ENCODE results near the gene RPS19. TPM values are rescaled to one million over a fixed set of nuclear protein-coding genes. Genes with fewer than 3 reads are reported as not detected.
"Not testable (repeated sequence)": the region's sequence is repeated elsewhere in the genome, so short reads cannot be mapped to it uniquely, and the experiment has no call there.

RPS19 gene
- total RNA-seq, 2 donors from 2014 or later = 108 to 415 TPM

GRCh38 chr19:41912899-41913537, 53.0 kb downstream of the RPS19 start:
- peaks cover 10 to 19% of the 10 kb centered on the region in 2 donors for H3K27me3 ChIP-seq
- DNase-seq (ENCODE audit: low spot score) = no peak
- TF ChIP-seq, protein P1, sequence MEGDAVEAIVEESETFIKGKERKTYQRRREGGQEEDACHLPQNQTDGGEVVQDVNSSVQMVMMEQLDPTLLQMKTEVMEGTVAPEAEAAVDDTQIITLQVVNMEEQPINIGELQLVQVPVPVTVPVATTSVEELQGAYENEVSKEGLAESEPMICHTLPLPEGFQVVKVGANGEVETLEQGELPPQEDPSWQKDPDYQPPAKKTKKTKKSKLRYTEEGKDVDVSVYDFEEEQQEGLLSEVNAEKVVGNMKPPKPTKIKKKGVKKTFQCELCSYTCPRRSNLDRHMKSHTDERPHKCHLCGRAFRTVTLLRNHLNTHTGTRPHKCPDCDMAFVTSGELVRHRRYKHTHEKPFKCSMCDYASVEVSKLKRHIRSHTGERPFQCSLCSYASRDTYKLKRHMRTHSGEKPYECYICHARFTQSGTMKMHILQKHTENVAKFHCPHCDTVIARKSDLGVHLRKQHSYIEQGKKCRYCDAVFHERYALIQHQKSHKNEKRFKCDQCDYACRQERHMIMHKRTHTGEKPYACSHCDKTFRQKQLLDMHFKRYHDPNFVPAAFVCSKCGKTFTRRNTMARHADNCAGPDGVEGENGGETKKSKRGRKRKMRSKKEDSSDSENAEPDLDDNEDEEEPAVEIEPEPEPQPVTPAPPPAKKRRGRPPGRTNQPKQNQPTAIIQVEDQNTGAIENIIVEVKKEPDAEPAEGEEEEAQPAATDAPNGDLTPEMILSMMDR (IDR thresholded peaks at IDR 0.05) = no peak
- H3K27ac ChIP-seq = no peak overlapping the region
- no peaks in the 10 kb centered on the region for H3K9me3 ChIP-seq
- no peak overlapping the region for H3K4me3 ChIP-seq
- peaks cover 0 to 12% of the 10 kb centered on the region in 2 donors for H3K4me1 ChIP-seq
- H3K36me3 ChIP-seq = no peaks in the 10 kb centered on the region

DNA sequence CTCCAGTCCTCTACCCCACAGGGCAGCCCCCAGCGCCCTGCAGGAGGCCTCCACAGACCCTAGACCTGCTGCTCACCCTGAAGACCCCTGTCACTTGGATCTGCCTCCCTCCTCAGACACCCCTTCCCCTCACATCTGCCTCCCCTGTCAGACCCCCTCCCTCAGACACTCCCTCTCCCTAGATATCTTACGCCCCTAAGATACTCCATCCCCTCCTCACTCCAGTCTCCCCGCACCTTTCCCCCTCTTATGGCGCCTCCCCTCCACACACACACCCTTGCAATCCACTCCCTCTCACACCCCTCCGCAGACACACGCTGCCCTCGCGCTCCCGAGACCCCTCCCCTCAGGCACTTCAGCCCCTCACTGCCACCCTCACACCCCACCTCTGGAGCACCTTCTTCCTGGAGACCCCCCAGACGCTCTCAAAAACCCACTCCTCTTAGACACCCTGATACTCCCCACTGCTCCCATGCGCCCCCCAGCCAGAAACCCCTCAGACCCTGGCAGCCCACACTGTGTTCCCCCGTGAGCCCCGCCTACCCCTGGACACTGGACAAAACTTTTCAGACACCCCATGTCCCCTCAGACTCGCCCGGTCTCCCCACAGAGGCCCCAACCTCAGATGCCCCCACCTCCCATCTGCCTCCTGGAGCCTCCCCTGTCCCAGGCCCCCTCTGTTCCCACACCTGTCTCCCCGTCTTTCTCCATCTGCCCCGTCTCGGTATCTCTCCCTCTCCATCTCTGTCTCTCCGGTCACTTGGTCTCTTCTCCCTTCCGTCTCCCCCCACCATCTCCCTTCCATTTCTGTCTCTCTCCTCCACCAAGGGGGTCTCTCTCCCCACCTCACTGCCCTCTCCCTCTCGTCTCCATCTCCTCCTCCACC, 53.7 kb downstream of the RPS19 start:
- H3K27me3 ChIP-seq = peaks cover 13 to 19% of the 10 kb centered on the region in 2 donors

DNA sequence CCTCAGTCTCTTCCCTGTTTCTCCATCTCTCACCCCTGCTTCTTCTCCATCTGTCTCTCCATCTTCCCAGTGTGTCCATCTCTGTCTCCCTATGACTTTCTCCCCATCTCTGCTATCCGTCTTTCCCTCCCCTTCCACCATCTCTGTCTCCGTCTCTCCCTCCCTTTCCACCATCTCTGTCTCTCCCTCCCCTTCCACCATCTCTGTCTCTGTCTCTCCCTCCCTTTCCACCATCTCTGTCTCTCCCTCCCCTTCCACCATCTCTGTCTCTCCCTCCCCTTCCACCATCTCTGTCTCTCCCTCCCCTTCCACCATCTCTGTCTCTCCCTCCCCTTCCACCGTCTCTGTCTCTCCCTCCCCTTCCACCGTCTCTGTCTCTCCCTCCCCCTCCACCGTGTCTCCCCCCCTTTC, 54.4 kb downstream of the RPS19 start:
- DNase-seq (ENCODE audit: low spot score); H3K9me3 ChIP-seq: not testable (repeated sequence)
- peaks cover 16 to 19% of the 10 kb centered on the region in 2 donors for H3K27me3 ChIP-seq

More for the DNA sequence above, 53.7 kb downstream of the RPS19 start:
- Histone ChIP-seq H3K4me3 (no peak overlapping the region), H3K27ac (no peak overlapping the region), H3K9me3 (no peaks in the 10 kb centered on the region), H3K4me1 (peaks cover 0 to 12% of the 10 kb centered on the region in 2 donors), H3K36me3 (no peaks in the 10 kb centered on the region)
- no peak for DNase-seq (ENCODE audit: low spot score)
- TF ChIP-seq, protein P1 (IDR thresholded peaks at IDR 0.05) = no peak

DNA sequence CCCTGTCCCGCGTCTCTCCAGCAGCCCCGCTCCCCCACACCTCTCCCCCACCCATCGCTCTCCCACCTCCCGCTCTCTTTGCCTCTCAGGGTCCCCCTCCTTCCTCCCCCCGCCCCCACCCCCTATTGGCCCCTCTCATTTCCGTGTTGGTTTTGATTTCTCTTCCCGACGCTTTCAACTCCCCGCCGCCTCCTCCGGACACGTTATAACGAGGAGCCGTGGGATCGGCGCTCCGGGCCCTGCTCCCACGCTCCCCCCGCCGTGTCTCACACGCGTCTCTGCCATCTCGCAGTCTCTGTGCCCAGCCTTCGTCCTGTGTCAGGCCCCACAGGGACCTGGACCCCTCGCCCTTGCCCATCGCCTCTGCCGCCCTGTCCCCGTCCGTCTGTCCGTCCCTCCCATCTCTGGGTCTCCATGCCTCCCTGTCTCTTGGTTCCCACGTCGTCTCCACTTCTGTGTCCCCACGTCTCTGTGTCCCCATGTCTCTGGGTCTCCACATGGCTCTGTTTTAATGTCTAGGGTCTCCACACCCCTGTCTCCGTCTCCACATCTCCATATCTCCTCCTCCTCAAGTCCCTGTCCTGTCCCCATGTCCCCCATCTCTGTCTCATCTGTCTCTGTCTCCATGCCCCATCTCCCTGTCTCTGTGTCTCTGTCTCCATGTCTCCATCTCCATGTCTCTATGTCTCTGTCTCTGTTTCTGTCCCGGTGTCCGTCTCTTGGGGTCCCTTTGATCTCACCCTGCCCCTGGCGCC, 55.1 kb downstream of the RPS19 start:
- H3K4me3 ChIP-seq = no peak overlapping the region
- TF ChIP-seq, protein P1 (IDR thresholded peaks at IDR 0.05) = no peak
- no peaks in the 10 kb centered on the region for H3K36me3 ChIP-seq
- no peak for DNase-seq (ENCODE audit: low spot score)
- H3K4me1 ChIP-seq = peaks cover 0 to 12% of the 10 kb centered on the region in 2 donors
- no peaks in the 10 kb centered on the region for H3K9me3 ChIP-seq
- H3K27me3 ChIP-seq = peaks cover 16 to 19% of the 10 kb centered on the region in 2 donors
- H3K27ac ChIP-seq = no peak overlapping the region

More for the DNA sequence above, 54.4 kb downstream of the RPS19 start:
- H3K36me3 ChIP-seq, H3K4me3 ChIP-seq, H3K27ac ChIP-seq: not testable (repeated sequence)
- H3K4me1 ChIP-seq = peaks cover 0 to 12% of the 10 kb centered on the region in 2 donors

GRCh38 chr19:41915776-41916414, 55.8 kb downstream of the RPS19 start:
- DNase-seq (ENCODE audit: low spot score) = no peak
- Histone ChIP-seq H3K4me1 (peaks cover 0 to 12% of the 10 kb centered on the region in 2 donors), H3K9me3 (no peaks in the 10 kb centered on the region), H3K4me3 (no peak overlapping the region), H3K27me3 (peaks cover 16 to 19% of the 10 kb centered on the region in 2 donors), H3K27ac (no peak overlapping the region), H3K36me3 (no peaks in the 10 kb centered on the region)
- TF ChIP-seq, protein P1 (IDR thresholded peaks at IDR 0.05) = no peak

All from right atrium auricular region (tissue), 2 donors.